HTERT RPE-1 (cell line): ENCODE results near the gene PTPRK.

Experiments
- in situ Hi-C: fragments of 300-500 bp; cut with MboI; formaldehyde crosslinking; loops from 4 replicates; pipeline ENCODE4 v1.14.3; 2020; ENCODE audit warnings: low sequenced_read_pairs

PTPRK gene

DNA sequence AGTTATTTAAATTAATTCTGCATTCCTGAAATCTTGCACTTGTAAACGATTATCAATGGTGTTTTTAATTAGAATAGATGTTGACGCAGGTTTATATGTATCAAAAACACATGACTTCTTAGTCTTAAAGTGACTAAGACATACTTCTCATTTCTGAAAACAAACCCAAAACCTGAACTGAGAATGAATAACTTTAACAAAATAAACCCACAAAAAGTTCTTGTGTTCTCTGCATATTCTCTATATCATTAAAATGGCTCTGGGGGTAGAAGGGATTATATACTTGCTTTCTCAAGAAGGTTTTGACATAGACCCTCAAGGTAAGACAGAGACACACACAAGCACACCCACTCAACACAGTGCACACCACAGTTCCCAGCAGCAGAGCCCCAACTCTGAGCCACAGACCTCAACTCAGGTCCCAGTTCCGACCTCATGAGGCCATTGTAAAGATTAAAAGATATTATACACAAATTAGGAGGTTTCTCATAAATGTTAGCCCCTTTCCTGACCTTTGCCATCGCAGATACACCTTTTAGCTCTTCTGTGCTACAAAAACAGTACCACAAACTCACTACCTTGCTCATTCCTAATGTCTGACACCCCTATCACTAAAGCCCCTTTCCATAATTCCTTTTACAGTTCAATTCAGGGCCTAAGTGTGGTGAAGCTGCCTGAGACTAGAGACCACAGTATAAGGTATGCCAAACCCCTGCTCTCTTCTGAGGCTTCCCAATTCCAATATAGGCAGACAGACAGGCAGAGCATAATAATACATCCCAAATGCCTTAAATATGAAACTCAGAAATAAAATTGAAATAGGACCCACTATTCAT is 267.8 kb downstream of the PTPRK start:
- in situ Hi-C loops = no loop called here

DNA sequence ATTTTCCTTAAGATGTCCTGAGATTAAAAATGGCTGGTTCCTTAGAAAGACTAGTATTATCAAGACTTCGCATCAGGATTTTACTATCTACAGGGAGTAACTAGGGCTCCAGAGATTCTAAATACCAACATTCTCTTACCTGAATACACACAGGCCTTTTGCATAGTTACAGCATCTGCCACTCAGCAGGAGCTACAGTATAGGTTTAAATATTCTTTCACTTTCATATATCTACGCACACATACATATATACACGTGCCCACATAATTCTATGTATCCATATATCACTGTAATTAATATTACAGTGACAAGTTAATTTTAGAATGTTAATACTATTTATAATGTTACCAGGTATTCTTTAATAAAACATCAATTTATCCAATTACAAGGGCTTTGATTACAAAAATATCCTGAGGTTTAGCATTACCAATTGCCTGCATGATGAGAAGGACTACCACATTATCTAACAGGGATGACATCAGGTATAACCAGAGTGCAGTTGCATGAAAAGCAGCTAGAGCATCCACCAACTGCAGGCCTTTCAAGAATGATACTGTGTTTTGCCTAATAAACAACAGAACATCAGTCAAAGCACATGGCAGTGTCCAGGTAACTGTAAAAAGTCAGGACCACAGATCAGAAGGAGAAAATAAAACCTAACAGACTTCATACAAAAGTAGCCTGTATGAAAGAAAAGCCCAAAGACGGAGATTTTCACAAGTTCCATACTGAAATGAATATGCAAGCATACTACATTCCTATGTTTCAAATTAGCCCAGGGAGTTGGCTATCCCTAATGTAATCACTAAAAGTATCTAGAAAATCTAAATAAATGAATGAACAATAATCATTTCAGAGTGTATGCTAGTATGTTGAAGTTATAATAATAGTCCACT is 268.7 kb downstream of the PTPRK start:
- in situ Hi-C loops = no loop called here

DNA sequence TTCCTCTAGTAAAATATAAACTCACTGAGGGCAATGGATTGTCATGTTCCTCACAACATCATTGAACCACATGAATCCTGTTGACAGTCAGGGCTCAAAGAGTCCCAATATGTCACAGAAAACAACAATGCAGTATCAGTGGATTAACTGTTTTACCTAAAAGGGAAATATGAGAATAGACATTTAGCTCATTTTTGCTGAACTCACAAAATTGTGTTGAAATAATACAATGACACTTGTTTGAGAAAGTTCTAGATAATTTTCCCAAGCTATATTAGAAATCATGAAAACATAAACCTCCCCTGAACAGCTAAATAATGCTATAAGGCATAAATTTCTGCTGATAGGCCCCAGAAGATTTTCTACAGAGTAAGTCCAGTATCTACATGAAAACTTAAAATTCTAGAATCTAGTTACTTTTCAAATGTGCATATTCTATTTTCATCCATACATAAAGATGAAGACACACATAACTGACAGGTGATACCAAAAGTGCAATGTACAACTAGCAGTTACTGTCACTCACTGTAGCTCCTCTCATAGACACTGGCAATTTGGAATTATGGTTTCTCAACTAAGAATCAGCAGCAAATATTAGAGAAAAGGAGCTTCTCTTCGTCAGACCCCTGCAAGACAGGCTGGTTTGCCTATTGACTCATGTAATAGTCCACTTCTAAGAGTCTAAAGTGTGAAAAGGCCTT is 269.9 kb downstream of the PTPRK start:
- in situ Hi-C loops = no loop called here

DNA sequence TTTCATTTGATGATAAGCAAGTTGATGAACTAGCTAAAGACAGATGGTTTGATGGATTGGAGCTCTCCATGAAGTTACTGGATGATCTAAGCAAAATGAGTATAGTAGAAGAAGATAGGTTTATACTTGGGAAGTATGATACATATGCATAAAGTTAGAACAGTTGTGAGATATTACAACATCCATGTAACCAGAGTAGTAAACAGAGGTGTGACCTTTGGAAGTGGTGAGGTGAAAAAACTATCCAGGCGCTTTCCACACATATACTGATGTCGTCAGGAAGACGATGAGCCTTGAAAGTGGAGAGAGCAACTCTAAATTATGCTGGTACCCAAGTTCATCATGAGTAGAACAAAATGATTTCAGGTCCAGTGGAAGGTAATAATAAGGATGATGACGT is 271.0 kb downstream of the PTPRK start:
- in situ Hi-C loops = no loop called here

DNA sequence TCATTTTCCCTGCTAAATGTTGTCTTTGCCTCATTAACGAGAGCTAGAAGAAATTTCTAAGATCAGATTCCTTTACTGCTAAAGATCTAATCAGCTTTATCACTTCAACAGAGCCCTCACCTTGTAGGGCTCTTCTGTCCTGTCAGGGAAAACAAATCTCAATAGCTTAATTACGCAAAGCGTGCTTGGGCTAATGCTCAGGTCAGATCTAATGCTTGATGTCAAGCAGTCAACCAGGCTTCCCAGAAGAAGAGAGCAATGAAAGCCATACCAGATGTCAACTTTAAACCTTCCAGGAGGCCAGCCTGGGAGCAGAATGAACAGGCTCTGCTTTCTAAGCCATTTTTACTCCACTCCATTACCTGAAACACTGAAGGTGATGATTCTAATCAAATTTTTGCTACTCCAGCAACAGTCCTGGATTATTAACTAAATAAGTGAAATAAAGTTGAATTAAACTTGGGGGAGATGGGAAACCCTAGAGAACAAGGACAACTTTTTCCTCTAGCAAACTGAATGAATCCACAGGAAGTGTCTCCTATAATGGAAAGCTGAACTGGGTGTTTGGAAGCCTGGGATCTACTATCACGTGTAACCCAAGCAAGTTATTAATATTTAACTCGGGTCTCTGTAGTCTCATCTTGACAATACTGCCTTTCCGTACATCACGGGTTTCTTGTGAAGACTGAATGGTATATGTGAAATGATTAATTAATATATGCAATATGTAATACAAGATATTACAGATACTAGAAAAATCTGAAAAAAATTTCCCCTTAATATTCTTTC is 273.7 kb downstream of the PTPRK start:
- in situ Hi-C loops = no loop called here

DNA sequence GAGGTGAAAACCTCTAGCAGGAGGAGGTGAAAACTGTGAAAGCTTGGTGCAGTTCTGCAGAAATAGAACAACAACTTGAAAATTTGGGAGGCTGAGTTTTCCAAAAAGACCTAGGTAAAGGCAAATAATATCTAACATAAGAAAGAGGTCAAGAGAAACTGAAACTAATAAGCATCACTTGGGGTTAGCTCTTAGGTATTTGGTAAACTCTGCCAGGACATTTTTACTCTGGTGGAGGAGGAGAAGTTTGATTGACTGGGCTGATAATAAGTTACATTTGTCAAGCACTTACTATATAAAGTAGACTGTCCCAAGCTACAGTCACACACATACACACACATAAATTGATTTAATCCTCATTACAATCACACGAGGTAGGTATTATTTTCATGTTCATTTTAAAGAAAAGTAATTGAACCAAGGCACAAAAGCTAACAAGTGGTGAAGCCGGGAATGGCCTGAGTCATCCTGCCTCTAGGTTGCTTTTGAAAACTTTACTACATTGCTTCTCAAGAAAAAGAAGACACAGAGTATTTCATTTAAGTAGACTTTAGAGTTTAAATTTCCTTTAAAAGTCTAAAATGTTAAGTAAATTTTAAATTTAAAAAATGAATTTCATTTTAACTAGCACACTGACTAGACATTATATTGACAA is 275.5 kb downstream of the PTPRK start:
- in situ Hi-C loops = no loop called here

DNA sequence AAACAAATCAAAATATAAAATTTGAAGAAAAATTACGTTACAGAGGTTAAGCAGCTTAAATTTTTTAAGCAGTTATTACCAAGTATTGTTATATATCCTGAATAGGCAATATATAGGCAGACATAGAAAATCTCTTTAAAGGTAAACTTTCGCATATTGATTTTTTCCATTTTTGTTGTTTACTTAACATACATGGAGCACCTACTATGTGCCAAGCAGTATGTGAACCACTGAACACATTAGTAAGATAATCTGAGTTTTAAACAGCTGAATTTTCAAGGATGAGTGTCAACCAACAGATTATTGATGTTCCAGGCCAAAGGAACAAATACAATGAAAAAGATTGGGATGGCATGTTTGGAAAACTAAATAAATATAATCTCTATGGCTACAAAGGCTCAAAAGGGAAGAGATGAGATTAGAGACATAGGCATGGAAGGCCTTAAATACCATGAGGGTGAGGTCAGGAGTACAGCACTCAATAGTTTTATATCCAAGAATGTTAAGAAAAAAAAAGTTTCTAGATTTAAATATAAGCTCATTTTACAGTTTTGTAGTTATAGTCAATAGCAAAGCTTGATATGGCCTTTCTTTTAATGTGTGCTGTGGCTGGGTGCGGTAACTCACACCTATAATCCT is 277.5 kb downstream of the PTPRK start:
- in situ Hi-C loops = no loop called here

DNA sequence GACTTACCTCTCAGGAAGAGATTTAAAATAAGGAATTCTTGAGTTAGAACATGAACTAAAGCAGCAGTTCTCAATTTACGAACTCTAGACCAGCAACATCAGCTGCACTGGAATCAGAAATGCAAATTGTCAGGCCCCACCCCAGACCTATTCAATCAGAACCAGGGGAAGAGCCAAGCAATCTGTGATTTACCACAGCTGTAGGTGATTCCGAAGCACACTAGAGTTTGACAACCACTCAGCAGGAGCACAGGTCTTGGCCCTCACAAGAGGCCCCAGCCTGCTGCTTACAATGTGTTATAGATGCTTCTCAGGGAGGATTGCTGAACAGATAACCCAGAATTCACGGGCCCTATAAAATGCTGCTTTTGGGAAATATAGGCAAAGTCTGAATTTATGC is 279.2 kb downstream of the PTPRK start:
- in situ Hi-C loops = no loop called here

DNA sequence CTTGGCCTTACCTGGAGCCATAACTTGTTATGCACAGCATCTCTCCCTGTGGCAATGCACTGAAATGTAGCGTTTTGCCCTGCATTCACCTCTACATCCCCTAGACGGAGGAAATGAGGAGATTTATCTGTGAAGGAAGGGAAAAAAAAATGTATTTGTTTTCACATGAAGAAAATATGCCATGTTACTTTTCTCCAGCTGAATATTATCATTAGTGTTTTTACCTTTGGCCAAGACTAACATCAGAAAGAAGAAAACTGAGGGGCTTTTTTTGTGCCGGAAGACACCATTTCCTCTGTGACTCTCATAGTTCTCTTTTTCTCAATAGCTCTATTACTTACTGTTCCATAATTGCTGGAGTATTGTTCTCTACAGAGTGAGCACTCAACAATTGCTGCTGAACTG is 280.4 kb downstream of the PTPRK start:
- in situ Hi-C loops = no loop called here

DNA sequence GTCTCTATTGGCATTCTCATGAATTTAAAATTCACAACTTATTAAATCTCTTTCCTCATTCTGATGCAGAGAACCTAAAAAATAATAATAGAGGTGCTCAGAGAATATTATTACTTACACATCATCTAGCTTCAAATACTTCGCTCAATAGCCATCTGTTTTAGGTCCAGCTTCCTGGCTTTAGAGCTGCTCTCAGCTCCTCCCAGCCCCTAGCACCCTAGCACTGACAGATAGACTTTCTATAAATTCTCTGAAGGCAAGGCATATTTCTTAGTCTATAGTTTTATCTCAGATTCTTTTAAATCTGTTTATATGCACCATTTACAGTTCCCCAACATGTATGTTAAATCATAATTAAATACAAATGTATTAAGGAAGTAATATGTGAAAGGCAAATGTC is 281.3 kb downstream of the PTPRK start:
- in situ Hi-C loops = no loop called here

DNA sequence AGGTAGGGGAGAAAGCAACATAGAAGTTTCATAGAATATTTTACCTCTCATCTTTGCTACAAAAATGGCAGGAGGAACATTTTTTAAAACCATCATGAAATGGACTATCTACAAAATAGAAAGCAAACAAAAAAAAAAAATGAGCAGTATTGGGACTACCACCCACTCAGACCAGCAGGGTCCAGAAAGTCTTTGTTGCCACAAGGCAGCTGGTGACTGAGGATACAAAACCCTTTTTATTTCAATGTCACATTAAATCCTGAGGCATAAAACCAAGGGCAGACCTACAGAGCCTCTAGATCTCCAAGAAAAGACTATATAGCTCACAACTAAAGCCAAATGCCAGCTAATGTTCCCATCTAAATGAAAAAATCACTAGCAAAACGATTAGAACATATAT is 282.2 kb downstream of the PTPRK start:
- in situ Hi-C loops = no loop called here

DNA sequence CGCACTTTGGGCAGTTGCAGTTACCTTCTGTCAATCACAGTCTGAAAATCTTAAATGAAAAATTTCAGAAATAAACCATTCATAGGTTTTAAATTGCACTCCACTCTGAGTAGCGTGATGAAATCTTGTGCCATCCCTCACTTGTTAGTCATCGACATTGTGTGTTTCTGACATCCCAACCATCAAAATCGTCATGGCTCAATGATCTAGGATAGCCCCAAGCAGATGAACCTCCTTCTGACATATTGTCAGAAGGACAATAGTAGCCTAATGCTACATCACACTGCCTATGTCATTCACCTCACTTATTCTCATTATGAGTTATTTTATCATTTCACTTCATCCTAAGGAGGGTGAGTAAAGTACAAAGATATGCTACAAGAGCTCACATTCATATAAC is 284.8 kb downstream of the PTPRK start:
- in situ Hi-C loops = no loop called here

DNA sequence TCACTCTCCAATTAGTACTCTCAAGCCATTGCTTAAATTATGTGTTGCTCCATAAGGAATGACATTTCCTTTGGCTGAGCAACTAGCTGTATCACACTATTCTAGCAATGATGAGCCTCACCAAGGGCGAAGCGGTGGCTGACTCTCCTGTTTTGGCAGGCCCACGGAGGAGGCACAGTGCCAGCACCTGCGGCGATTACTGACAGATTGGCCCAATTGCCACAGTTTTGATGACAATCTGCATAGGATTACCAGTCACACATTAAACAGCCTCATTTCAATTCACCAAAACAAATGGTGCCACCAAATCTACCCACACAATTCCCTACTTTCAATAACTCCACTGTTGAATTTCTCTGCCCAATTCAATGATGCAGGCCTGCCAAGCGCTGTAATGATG is 286.9 kb downstream of the PTPRK start:
- in situ Hi-C loops = no loop called here

DNA sequence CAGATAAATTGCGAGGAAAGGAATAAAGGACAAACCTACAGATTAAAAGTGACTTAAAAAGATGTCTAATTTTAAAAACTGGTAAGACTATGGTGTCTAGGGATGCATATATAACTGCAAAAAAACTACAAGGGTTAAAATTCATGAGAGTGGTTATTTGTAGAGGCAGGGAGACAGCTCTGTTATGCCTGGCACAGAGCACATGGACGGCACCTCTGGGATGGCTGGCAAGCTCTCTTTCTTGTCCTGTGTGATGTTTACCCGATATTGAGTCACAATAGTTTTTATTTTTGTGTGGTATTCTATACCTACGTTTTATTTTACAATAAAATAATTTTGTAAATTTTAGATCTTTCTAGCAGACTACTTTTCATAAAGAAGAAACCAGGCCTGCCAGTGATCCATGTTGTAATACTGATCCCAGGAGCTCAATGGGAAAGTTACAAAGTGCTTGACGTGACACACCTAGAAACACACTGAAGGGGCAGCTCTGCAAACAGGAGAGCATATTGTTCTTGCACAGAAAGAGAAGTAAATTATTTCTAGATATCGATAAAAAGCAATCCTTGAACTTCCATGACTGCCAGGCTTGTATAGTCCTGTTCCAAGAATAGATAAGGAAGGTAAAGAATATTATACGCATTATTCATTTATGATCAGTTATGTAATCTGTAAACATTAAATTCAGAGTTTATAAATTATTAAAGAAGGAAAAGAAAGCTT is 290.0 kb downstream of the PTPRK start:
- in situ Hi-C loops = no loop called here

DNA sequence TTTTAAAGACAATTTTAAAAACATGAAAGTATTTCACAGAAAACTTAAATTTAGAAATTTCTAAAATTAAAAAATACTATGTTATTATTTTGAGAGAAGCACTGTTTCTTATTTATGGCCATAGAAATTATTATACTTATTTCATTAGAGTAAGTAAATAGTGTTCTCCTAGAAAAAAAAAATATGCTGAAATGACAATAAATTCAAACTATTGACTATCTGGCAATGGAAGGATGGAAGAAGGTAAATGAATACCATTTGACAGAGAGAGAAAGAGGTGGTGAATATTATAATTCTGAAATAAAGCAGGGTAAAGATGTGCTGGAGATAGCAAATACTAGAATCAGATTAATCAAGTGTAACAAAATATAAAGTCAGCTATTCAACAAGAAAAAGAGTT is 294.8 kb downstream of the PTPRK start:
- in situ Hi-C loops = no loop called here

DNA sequence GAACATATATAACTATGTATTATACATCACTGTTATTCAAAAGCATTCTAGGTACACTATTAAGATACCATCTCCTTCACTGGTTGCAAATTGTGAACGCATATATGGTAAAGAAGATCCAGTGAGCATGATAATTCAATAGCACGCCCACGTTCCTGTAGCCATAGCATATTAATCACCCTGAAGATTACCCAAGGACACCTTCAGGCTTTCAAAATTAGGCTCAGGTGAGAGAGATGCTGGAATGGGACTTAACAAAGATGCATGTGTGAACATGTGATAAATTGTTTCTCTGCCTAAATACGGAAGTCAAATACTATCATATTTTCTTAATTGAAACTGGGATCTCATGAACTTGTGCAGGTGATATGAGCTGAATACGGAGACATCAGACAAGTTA is 303.5 kb downstream of the PTPRK start:
- in situ Hi-C loops = no loop called here

DNA sequence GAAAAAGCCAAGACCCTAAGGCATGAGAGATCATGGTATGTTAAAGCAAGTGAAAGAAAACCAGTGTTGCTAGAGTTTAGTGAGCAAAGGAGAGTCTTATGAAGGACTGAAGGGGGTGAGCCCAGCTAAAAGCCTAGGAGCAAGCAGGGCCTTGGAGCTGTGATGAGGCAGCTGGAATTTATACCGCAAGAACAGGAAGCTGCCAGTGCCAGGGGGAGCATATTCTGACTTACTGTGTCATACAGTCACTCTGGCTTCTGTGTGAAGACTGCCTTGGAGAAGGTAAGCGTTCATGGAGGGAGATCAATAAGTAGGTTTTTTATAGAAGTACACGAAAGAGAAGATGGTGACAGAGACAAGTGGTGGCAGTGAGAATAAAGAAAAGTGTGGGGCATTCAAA is 310.6 kb downstream of the PTPRK start:
- in situ Hi-C loops = no loop called here

DNA sequence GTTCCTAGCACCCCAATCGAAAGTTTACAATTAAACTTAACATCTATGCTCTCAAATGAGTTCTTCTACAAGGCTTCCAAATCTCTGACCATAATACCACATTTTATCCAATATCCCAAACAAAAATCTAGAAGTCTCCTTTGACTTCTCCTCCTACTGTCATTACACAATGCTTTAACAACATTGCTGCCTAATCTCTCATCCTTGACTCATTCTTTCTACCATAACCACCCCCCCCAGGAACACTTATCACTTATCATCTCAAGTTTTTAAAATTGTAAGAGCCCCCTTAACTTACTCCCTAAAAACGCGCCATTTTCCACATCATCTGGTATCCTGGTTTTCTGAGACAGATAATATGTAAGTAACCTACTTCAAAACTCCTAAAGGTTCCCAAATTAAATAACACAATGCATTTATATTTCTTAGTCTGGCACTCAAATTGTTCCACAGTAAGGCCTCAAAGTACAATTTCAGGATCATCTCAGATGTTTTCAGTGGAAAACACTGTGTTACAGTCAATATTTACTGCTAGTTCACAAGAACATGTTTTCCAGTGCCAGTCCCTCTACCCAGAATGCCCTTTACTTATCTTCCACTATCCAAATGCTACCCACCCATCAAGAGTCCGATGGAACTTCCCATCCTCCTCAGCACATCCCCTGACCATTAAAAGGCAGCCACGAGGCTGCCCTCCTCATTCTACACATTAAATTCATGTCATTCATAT is 311.4 kb downstream of the PTPRK start:
- in situ Hi-C loops = no loop called here
